Fibroblast of skin of right quadriceps (primary cell): ENCODE results near the gene FMNL1.

ENCODE experiments used
- DNase-seq: peaks from one replicate; pipeline ENCODE4 v3.0.0-alpha.2; 2013

FMNL1 gene

GRCh38 chr17:45223539-45224528 is 2.1 kb downstream of the FMNL1 start:
- no peak for DNase-seq

DNA sequence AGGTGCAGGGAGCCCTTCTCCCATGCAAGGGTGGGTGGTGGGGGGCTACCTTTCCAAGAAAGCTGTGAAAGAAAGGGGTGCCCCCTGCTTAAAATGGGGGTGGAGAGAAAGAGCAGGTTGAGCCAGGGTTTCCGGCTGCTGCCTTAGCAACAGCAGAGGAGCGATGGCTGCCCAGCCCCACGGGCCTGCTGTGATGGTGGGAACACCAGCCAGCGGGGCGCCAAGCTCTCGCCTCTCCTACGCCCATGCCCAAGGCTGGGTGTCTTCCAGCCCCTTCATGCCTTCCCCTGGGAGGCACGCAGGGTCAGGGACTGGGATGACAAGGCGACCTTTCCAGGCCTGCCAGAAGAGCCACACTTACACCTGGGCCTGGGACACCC is 3.0 kb downstream of the FMNL1 start:
- DNase-seq, result no peak

- no peak for DNase-seq
Measured at GRCh38 chr17:45225051-45225700, 3.5 kb downstream of the FMNL1 start.

DNA sequence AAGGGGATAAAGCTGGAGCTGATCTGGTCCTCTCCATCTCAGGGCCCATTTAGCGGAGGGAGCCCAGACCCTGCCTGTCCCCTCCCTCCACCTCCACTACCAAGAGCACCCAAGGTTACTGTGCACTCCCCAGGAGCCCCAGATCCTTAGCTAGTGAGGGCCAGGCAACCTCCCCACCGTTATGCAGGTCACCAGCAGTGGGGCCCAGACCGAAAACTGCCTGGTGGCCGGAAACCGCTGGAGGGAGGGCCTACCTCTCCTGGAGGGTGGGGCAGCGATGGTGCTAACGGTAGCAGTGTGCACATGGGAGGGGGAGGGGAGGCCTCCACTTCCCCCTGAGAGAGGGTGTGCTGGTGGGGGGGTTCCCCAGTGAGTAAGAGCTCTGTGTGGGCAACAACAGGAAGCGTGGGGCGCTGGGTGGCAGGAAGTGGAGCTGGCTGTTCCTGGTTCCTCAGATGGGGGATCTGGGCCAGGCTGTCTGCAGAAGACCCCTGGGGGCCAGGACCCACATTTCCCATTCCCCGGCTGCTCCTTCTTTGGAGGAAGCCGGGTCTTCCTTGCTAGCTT is 4.4 kb downstream of the FMNL1 start:
- no peak for DNase-seq

- DNase-seq, result no peak
Measured at GRCh38 chr17:45226576-45226975, 4.9 kb downstream of the FMNL1 start.

DNA sequence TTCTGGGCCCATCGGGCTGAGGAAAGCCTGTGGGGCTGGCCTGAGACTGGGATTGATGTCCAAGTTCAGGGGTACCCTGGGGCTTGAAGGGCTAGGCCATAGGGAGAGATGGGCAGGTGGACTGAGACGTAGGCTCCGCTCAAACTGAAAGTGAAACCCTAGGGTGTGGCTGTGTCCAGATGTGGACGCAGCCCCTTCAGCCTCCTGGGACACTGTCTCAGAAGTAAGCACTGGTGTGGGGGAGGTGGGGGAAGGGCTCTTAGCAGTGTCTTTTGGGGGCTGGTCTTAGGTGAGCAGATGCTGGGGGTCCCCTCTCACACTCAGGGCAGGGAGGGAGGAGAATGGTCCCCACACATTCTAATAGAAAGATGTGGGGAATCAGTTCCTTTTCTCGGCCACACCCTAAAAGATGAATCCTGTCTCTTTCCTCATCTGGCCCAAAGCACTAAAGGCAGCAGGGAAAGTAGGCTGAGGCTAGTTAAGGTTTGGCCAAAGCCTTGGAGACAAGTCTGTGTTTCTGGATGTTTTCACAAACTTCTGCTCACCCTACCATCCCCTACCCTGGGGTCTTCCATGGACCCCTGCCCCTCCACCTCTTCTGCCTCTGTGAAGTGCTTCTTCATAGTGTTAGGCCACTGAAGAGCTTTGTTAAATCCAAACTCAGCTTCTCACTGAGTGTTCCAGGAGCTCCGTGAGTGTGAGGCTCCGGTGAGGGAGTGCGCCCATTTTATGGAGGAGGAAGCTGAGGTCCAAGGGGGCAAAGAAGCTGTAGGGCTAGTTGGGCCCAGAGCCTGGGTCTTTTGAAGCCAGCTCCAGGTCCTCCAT is 5.6 kb downstream of the FMNL1 start:
- DNase-seq, result no peak

DNA sequence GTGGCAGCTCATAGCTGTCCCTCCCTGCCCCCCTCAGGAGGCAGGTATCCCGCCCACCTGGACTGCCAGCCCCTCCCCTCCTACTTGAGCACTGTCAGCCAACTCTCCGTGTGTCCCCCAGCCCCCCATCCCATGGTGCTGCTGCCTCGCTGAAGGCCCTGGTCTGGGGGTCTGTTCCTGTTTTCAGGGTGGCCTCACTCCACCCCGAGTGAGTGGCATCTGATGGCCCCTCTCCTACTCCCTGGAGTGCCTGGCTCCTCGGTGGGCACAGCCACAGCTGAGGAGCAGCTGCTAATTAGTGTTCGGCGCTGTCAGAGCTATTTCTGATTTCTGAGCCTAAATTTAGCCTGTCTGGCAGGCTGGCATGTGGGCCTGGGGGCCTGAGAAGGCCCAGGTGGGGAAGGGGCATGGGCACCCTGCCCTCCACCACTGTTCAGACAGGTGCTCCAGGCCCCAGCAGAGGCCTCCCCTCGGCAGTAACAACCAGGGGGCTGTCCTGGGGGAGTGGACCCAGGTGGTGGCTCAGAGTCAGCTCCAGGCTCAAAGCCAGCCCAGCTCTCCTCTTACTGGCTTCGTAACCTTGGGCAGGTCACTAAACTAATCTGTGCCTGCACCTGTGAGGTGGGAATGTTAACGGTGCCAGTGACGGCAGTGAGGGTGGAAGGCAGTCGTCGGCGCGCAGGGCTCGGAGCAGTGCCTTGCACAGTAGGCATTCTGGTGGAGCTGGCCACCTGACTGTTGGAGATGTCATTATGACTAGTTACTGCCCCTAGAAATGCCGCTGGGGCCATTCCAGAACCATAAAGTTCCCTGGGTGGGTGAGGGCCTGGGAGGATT is 6.5 kb downstream of the FMNL1 start:
- no peak for DNase-seq

- DNase-seq, result peak; percentile 92
Measured at GRCh38 chr17:45228763-45229539, 7.3 kb downstream of the FMNL1 start.

- no peak for DNase-seq
Measured at GRCh38 chr17:45229681-45230409, 8.2 kb downstream of the FMNL1 start.

- DNase-seq, result no peak
Measured at GRCh38 chr17:45230410-45230786, 8.7 kb downstream of the FMNL1 start.

- DNase-seq, result no peak
Measured at GRCh38 chr17:45230787-45231480, 9.2 kb downstream of the FMNL1 start.

GRCh38 chr17:45231481-45232116 is 9.9 kb downstream of the FMNL1 start:
- no peak for DNase-seq

- no peak for DNase-seq
Measured at GRCh38 chr17:45232514-45233422, 11.1 kb downstream of the FMNL1 start.

- no peak for DNase-seq
Measured at GRCh38 chr17:45233423-45233924, 11.8 kb downstream of the FMNL1 start.

GRCh38 chr17:45234641-45235415 is 13.1 kb downstream of the FMNL1 start:
- DNase-seq, result no peak

DNA sequence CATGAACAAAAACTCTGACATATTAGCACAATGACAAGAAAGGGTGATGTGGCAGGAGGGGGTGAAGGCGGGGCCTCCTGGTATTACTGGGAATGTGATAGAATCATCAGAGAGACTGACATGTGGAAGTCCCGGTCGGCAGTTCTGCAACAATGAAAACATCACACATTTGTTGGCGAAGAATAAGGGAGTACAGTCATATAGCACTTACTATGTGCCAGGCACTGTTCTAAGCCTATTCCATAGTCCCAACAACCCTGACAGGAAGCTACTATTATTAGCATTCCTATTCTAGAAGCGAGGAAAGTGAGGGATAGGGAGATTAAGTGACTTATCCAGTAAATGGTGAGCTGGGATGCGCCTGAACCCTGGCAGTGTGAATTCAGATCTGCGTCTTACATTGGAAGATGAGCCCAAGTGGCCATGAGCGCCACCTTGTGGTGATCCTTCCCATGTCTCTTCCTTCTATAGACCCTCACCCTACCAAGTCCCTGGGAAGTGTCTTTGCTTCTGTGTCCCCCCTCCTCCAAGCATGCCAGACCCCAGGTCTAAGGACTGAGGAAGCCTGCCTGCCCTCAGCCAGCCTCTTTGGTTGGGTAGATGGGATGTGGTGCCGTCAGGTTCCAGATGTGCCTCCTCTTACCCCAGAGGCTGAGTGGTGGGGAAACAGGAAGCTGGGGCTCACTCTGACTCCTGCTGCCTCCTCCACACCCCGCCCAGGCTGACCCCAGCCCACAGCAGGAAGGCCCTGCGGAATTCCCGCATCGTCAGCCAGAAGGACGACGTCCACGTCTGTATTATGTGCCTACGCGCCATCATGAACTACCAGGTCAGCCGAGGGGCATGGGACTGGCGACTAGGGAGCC is 14.0 kb downstream of the FMNL1 start:
- peak; percentile 64 for DNase-seq
